Upper lobe of left lung (tissue), 6 donors: ENCODE data around the gene PTP4A1. TPM values are rescaled to one million over a fixed set of nuclear protein-coding genes. Genes with fewer than 3 reads are reported as not detected.

Source experiments
- ATAC-seq, 2 donors: fragments of 200-7000 bp; cut with Tn5 transposase; one replicate each; pipeline ENCODE4 v1.9.1; 2022; ENCODE audit warnings: mild to moderate bottlenecking in 2 of 2, moderate library complexity in 2 of 2; ENCODE audit not compliant: low FRiP score in 2 of 2
- DNase-seq, 2 donors: peaks; one replicate each; pipeline ENCODE4 v3.0.0-alpha.2; 2019 to 2020
- H3K27ac ChIP-seq, 4 donors: fragments of 200-600 bp; sonication (generic); one replicate each; pipeline ENCODE4 v1.5.1; 2016 to 2019
- H3K27me3 ChIP-seq, 4 donors: fragments of 200-600 bp; sonication (generic); one replicate each; pipeline ENCODE4 v1.5.1; 2017 to 2019
- H3K36me3 ChIP-seq, 4 donors: fragments of 200-600 bp; sonication (generic); one replicate each; pipeline ENCODE4 v1.5.1; 2016 to 2019
- H3K4me1 ChIP-seq, 4 donors: fragments of 200-600 bp; sonication (generic); one replicate each; pipeline ENCODE4 v1.5.1; 2018 to 2019
- H3K4me3 ChIP-seq, 4 donors: fragments of 200-600 bp; sonication (generic); one replicate each; pipeline ENCODE4 v1.5.1; 2017 to 2019; ENCODE audit warnings: mild to moderate bottlenecking in 2 of 4, moderate library complexity in 1 of 4
- H3K9me3 ChIP-seq, 4 donors: fragments of 200-600 bp; sonication (generic); one replicate each; pipeline ENCODE4 v1.5.1; 2018 to 2019
- EP300 ChIP-seq, 4 donors: sonication (generic); formaldehyde crosslinking; IDR thresholded peaks; one replicate each; pipeline ENCODE4 v1.5.1; 2017; ENCODE audit warnings: antibody characterized with exemption in 4 of 4, control low read depth in 2 of 4
- POLR2A ChIP-seq, 4 donors: fragments of 450-650 bp; IDR thresholded peaks; one replicate each; pipeline ENCODE4 v1.5.1; 2016 to 2017; ENCODE audit warnings: antibody characterized with exemption in 4 of 4, mild to moderate bottlenecking in 2 of 4
- POLR2AphosphoS5 ChIP-seq, 2 donors: sonication (generic); formaldehyde crosslinking; IDR thresholded peaks; one replicate each; pipeline ENCODE4 v1.5.1; 2017; ENCODE audit warnings: antibody characterized with exemption in 2 of 2
- WGBS, 2 donors: methylation state at CpG; one replicate each; pipeline ENCODE4 v1.1.5; 2017 to 2018; 5-methylcytosine and 5-hydroxymethylcytosine counted together
- total RNA-seq, 6 donors: library from RNA; depleted of rRNA in 4 of 6; stranded (reverse); fragments of >200 nt in 4 of 6; gene quantifications; one replicate each; pipeline versions ENCODE4 v1.1.0 to v1.2.1, GENCODE V29; 2016 to 2021
- TF ChIP-seq, protein P1 (sequence below), 6 experiments: fragments of 450-650 bp in 4 of 6; fragments of 200-600 bp in 2 of 6; sonication (generic) in 2 of 6; IDR thresholded peaks; one replicate each; pipeline ENCODE4 v1.5.1; 2016 to 2019; ENCODE audit warnings: antibody characterized with exemption in 6 of 6
- donor health status: DM: no; HTN: no; CAD: no; lungs with moderate emphysema.
- donor health status: DM: no; HTN: yes; CAD: no; lungs with severe emphysema.

Gene PTP4A1
- total RNA-seq, 6 donors from 2014 or later = 5.2 to 134 (median 57.9) TPM

DNA sequence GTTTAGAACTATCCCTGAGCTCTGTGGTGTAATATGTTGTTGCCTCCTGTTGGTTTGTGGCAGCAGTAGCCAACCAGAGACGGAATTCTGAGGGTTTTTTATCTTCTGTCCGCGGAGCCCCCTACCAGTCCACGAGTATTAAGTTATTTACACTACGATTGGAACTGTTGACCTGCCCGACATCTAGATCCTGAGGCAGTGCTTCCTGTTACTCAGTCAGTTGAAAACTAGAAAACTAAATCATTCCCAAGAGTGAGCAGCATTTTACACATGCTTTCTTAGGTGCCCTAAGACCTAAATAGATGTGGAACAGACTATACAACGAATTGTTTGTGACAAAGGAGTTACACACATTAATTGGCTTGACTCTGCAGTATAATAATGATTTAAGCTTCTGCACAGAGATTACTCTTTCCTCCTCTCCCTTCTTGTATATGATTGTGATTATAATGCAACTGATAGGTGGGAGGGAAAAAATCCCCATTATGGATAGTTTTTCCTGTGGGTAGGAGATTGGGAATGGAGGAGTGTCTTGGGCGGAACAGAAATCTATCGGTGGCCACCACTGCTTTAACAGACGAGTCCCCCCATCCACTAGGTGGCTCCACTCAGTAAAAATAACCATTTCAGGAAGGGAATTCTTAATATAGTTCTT lies 1.7 kb downstream of the PTP4A1 start:
- Histone ChIP-seq H3K4me1 (peaks cover 8 to 30% (median 20%) of the 10 kb centered on the region in 4 donors), H3K4me3 (peak overlapping the region; percentile 73 to 85 (median 80)), H3K9me3 (no peaks in the 10 kb centered on the region), H3K36me3 (peaks cover 5 to 27% (median 17%) of the 10 kb centered on the region in 4 donors), H3K27ac (peak overlapping the region; percentile 98 to 100 (median 100)), H3K27me3 (no peaks in the 10 kb centered on the region)
- ATAC-seq (peak in 1 of 2 donors; percentile 56), DNase-seq (peak in 1 of 2 donors; percentile 49)
- TF ChIP-seq POLR2AphosphoS5 (IDR thresholded peaks at IDR 0.05) = no peak
- TF ChIP-seq, protein P1, sequence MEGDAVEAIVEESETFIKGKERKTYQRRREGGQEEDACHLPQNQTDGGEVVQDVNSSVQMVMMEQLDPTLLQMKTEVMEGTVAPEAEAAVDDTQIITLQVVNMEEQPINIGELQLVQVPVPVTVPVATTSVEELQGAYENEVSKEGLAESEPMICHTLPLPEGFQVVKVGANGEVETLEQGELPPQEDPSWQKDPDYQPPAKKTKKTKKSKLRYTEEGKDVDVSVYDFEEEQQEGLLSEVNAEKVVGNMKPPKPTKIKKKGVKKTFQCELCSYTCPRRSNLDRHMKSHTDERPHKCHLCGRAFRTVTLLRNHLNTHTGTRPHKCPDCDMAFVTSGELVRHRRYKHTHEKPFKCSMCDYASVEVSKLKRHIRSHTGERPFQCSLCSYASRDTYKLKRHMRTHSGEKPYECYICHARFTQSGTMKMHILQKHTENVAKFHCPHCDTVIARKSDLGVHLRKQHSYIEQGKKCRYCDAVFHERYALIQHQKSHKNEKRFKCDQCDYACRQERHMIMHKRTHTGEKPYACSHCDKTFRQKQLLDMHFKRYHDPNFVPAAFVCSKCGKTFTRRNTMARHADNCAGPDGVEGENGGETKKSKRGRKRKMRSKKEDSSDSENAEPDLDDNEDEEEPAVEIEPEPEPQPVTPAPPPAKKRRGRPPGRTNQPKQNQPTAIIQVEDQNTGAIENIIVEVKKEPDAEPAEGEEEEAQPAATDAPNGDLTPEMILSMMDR (IDR thresholded peaks at IDR 0.05) = peak; percentile 38 to 58 (median 54)
- no peak for TF ChIP-seq EP300 (IDR thresholded peaks at IDR 0.05)
- no peak for TF ChIP-seq POLR2A (IDR thresholded peaks at IDR 0.05)
- WGBS, 2 donors = 6 to 12% methylated on average over 9 to 10 of the region's 10 CpGs

DNA sequence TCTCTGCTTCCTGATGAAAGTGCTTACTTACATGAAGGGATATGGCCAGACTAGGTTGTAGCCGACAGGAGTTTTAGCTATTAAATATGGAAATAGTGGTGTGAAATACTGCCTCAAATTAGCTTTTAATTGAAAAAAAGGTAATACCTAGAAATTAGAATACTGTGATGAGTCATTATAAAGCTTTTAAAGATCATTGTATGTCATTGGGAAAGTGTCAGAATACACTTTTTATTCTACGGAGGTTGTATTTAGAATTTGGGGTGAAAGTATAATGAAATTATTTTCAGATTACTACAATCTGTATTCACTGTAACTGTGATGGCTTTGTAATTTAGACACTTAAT lies 2.2 kb downstream of the PTP4A1 start:
- Histone ChIP-seq H3K36me3 (peaks cover 6 to 32% (median 21%) of the 10 kb centered on the region in 4 donors), H3K4me3 (peak overlapping the region in 3 of 4 donors; percentile 73 to 85 (median 76)), H3K27me3 (no peaks in the 10 kb centered on the region), H3K27ac (peak overlapping the region; percentile 98 to 100 (median 100)), H3K4me1 (peaks cover 8 to 30% (median 20%) of the 10 kb centered on the region in 4 donors), H3K9me3 (no peaks in the 10 kb centered on the region)
- TF ChIP-seq POLR2AphosphoS5 (IDR thresholded peaks at IDR 0.05) (no peak), POLR2A (IDR thresholded peaks at IDR 0.05) (no peak), EP300 (IDR thresholded peaks at IDR 0.05) (no peak)
- TF ChIP-seq, protein P1 (IDR thresholded peaks at IDR 0.05) = no peak
- no peak for DNase-seq
- WGBS, 2 donors = 56 to 57% methylated on average over 2 of the region's 2 CpGs
- ATAC-seq = no peak

DNA sequence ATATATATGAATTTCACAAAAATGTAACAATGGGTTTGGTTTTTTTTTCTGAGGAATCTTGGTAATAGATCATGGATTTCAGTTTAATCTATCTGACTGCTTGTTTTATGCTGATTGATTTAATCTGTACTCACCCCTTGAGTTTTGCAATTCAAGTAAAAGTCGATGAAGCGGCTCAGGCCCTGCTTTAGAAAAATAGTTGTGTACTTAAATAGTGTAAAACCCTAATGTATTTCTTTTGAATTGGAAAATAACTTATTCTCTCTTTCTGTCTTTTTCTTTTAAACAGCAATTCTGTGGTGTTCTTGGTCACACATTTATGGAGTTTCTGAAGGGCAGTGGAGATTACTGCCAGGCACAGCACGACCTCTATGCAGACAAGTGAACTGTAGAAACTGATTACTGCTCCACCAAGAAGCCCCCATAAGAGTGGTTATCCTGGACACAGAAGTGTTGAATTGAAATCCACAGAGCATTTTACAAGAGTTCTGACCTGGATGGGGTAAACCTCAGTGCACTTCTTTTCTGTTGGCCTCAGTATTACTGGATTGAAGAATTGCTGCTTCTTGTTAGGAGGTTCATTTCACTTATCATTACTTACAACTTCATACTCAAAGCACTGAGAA lies 4.0 kb downstream of the PTP4A1 start:
- H3K4me1 ChIP-seq = peaks cover 8 to 29% (median 19%) of the 10 kb centered on the region in 4 donors
- no peaks in the 10 kb centered on the region for H3K9me3 ChIP-seq
- DNase-seq (no peak), ATAC-seq (no peak)
- no peaks in the 10 kb centered on the region for H3K27me3 ChIP-seq
- 69 to 81% methylated on average over 3 of the region's 3 CpGs for WGBS, 2 donors
- TF ChIP-seq POLR2A (IDR thresholded peaks at IDR 0.05) (no peak), EP300 (IDR thresholded peaks at IDR 0.05) (no peak), POLR2AphosphoS5 (IDR thresholded peaks at IDR 0.05) (no peak)
- TF ChIP-seq, protein P1 (IDR thresholded peaks at IDR 0.05) = no peak
- peaks cover 14 to 50% (median 36%) of the 10 kb centered on the region in 4 donors for H3K36me3 ChIP-seq
- H3K4me3 ChIP-seq = peak overlapping the region in 1 of 4 donors; percentile 76
- no peak overlapping the region for H3K27ac ChIP-seq

DNA sequence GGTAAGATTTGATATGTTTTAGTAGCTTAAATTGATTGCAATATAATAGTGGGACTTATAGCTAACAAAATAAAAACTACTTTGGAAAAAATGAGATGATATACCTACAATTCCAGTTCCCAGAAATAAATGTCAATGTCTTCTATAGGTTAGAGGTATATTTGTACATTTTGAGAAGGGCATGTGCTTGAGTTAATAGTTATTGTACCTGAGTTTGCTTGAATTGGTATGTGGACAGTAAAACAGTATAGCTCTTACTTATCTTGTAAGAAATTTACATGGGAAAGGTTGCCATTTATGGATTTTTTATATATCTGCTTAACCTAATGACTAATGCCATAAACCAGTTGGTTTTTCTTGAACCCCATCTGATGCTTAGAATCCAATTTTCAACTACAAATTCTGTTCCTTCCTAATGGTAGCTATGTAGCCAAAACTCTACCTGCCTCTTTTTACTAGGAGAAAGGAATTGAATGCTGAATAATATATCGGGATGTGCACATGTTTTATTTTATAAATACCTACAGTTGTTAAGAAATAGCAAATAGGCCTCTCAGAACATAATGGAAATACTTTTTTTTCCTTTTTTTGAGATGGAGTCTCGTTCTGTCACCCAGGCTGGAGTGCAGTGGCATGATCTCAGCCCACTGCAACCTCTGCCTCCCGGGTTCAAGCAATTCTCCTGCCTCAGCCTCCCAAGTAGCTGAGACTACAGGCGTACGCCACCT lies 4.9 kb downstream of the PTP4A1 start:
- no peak for ATAC-seq
- Histone ChIP-seq H3K27me3 (no peaks in the 10 kb centered on the region), H3K4me3 (peak overlapping the region in 1 of 4 donors; percentile 76), H3K9me3 (no peaks in the 10 kb centered on the region), H3K4me1 (peaks cover 8 to 23% (median 15%) of the 10 kb centered on the region in 4 donors), H3K27ac (no peak overlapping the region), H3K36me3 (peaks cover 17 to 57% (median 36%) of the 10 kb centered on the region in 4 donors)
- 93 to 96% methylated on average over 5 of the region's 5 CpGs for WGBS, 2 donors
- no peak for DNase-seq
- TF ChIP-seq POLR2A (IDR thresholded peaks at IDR 0.05) (no peak), POLR2AphosphoS5 (IDR thresholded peaks at IDR 0.05) (no peak), EP300 (IDR thresholded peaks at IDR 0.05) (no peak)
- TF ChIP-seq, protein P1 (IDR thresholded peaks at IDR 0.05) = no peak
